K562 (cell line): ENCODE measurements around the gene PRKAG2. TPM values are rescaled to one million over a fixed set of nuclear protein-coding genes. Genes with fewer than 3 reads are reported as not detected.

Source experiments
- KLF13 ChIP-seq: fragments of 450-650 bp; IDR thresholded peaks from 2 replicates; pipeline ENCODE4 v1.6.1; 2016; ENCODE audit warnings: missing genetic modification characterization, low read depth, mild to moderate bottlenecking, missing compliant biosample characterization, moderate library complexity, borderline replicate concordance
- MCM5 ChIP-seq: fragments of 450-650 bp; IDR thresholded peaks from 2 replicates; pipeline ENCODE4 v1.6.1; 2016; ENCODE audit warnings: low read depth
- MEF2D ChIP-seq: conservative IDR thresholded peaks from 2 replicates; pipeline ENCODE4 v1.6.1; 2016; ENCODE audit warnings: low read depth, missing genetic modification characterization, missing compliant biosample characterization
- POLR2B ChIP-seq: fragments of 450-650 bp; IDR thresholded peaks from 2 replicates; pipeline ENCODE4 v1.6.1; 2018; ENCODE audit warnings: low read depth; ENCODE audit not compliant: partially characterized antibody
- ZNF3 ChIP-seq: fragments of 250-450 bp; sonication (Bioruptor Pico); IDR thresholded peaks from 2 replicates; pipeline ENCODE4 v1.5.0; 2021; ENCODE audit warnings: mild to moderate bottlenecking, moderate library complexity
- ZNF507 ChIP-seq: conservative IDR thresholded peaks from 2 replicates; pipeline ENCODE4 v1.6.1; 2017; ENCODE audit warnings: missing genetic modification characterization, missing compliant biosample characterization
- polyA plus RNA-seq, 8 experiments: library from polyadenylated mRNA; depleted of rRNA in 4 of 8; stranded (reverse) in 5 of 8; unstranded in 3 of 8; fragments of >200 nt; fragmentation: Nextera tagmentation in 2 of 8; fragmentation: Illumina TruSeq in 1 of 8; extraction: Ambion mirVana in 2 of 8; extraction: Trizol in 1 of 8; gene quantifications; 2 replicates each; pipeline versions ENCODE4 v1.2.1 to v1.2.3, GENCODE V29; 2011 to 2014; ENCODE audit warnings: inconsistent platforms in 1 of 8, missing spikeins in 1 of 8
- total RNA-seq, 7 experiments: library from RNA; depleted of rRNA in 6 of 7; stranded (reverse); fragments of >200 nt in 6 of 7; fragmentation: Illumina TruSeq in 2 of 7; extraction: Trizol in 2 of 7; gene quantifications; 2 replicates each; pipeline versions ENCODE4 v1.2.1 to v1.2.3, GENCODE V29; 2011 to 2021; ENCODE audit warnings: low replicate concordance in 1 of 7
- TF ChIP-seq, protein P1 (sequence below): fragments of 450-650 bp; IDR thresholded peaks from 2 replicates; pipeline ENCODE4 v1.6.1; 2018; ENCODE audit warnings: mild to moderate bottlenecking, low read depth; ENCODE audit not compliant: partially characterized antibody
- TF ChIP-seq, protein P2 (sequence below): fragments of 250-450 bp; sonication (Bioruptor Pico); IDR thresholded peaks from 2 replicates; pipeline ENCODE4 v1.5.0; 2020; ENCODE audit warnings: mild to moderate bottlenecking
- TF ChIP-seq, protein P3 (sequence below): fragments of 200-600 bp; sonication (generic); IDR thresholded peaks from one replicate; pipeline ENCODE4 v1.6.1; 2012; ENCODE audit warnings: mild to moderate bottlenecking, low read depth, low read length, inconsistent platforms
- TF ChIP-seq, protein P4 (sequence below): sonication (generic); formaldehyde crosslinking; IDR thresholded peaks from 2 replicates; pipeline ENCODE4 v1.4.0; 2020; ENCODE audit warnings: mild to moderate bottlenecking, missing genetic modification reagents

PRKAG2 gene
- total and polyA plus RNA-seq, 9 of the 15 experiments (the other 6 are each of a cell fraction or from before 2014, with no cell fraction given), result 0.99 to 5.6 (median 3.3) TPM

DNA sequence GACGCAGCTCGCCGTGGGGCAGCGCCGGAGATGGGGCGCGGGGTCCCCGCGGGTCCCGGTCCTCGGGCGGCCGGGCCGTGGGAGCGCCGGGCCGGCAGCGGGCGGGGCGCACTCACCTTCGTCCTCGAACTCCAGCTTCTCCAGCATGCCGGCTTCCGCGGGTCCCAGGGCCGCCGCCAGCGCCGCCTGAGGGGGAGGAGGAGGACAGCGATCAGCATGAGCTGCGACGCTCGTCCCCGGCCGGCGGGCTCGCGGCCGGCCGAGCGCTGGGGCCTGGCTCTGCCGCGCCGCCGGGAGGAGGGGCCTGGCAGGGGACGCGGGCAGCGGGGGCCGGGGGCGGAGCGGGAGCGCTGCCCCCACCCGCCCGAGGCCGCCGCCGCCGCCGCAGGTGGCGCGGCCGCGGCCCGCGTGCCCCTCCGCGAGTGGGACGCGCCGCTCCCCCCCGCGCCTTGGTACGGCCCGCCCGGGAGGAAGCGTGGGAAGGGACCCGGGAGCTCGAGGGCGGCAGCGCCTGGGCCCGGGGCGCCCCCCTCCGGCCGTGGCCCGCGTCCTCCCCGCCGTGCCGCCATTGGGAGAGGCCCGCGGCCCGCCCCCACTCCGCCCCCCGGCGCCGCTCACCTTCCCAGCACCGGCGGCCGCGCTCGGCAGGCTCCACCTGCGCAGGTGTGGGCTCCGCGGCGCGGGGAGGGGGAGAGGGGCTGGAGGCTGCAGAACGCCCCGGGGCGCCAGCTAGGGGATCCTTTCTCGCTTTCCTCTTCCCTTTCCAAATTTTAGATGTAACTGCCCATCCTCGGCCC, 244.8 kb downstream of the PRKAG2 start (continued):
- TF ChIP-seq, protein P1, sequence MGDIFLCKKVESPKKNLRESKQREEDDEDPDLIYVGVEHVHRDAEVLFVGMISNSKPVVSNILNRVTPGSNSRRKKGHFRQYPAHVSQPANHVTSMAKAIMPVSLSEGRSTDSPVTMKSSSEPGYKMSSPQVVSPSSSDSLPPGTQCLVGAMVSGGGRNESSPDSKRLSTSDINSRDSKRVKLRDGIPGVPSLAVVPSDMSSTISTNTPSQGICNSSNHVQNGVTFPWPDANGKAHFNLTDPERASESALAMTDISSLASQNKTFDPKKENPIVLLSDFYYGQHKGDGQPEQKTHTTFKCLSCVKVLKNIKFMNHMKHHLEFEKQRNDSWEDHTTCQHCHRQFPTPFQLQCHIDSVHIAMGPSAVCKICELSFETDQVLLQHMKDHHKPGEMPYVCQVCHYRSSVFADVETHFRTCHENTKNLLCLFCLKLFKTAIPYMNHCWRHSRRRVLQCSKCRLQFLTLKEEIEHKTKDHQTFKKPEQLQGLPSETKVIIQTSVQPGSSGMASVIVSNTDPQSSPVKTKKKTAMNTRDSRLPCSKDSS, result no peak
- TF ChIP-seq POLR2B, result no peak
- TF ChIP-seq ZNF3 (CRISPR knock-in tag), result no peak
- TF ChIP-seq ZNF507 (tag), result no peak
- TF ChIP-seq KLF13 (tag), result no peak
- no peak for TF ChIP-seq MEF2D (tag)
- no peak for TF ChIP-seq MCM5
- TF ChIP-seq, protein P2, sequence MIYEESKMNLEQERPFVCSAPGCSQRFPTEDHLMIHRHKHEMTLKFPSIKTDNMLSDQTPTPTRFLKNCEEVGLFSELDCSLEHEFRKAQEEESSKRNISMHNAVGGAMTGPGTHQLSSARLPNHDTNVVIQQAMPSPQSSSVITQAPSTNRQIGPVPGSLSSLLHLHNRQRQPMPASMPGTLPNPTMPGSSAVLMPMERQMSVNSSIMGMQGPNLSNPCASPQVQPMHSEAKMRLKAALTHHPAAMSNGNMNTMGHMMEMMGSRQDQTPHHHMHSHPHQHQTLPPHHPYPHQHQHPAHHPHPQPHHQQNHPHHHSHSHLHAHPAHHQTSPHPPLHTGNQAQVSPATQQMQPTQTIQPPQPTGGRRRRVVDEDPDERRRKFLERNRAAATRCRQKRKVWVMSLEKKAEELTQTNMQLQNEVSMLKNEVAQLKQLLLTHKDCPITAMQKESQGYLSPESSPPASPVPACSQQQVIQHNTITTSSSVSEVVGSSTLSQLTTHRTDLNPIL, result no peak
- TF ChIP-seq, protein P3, sequence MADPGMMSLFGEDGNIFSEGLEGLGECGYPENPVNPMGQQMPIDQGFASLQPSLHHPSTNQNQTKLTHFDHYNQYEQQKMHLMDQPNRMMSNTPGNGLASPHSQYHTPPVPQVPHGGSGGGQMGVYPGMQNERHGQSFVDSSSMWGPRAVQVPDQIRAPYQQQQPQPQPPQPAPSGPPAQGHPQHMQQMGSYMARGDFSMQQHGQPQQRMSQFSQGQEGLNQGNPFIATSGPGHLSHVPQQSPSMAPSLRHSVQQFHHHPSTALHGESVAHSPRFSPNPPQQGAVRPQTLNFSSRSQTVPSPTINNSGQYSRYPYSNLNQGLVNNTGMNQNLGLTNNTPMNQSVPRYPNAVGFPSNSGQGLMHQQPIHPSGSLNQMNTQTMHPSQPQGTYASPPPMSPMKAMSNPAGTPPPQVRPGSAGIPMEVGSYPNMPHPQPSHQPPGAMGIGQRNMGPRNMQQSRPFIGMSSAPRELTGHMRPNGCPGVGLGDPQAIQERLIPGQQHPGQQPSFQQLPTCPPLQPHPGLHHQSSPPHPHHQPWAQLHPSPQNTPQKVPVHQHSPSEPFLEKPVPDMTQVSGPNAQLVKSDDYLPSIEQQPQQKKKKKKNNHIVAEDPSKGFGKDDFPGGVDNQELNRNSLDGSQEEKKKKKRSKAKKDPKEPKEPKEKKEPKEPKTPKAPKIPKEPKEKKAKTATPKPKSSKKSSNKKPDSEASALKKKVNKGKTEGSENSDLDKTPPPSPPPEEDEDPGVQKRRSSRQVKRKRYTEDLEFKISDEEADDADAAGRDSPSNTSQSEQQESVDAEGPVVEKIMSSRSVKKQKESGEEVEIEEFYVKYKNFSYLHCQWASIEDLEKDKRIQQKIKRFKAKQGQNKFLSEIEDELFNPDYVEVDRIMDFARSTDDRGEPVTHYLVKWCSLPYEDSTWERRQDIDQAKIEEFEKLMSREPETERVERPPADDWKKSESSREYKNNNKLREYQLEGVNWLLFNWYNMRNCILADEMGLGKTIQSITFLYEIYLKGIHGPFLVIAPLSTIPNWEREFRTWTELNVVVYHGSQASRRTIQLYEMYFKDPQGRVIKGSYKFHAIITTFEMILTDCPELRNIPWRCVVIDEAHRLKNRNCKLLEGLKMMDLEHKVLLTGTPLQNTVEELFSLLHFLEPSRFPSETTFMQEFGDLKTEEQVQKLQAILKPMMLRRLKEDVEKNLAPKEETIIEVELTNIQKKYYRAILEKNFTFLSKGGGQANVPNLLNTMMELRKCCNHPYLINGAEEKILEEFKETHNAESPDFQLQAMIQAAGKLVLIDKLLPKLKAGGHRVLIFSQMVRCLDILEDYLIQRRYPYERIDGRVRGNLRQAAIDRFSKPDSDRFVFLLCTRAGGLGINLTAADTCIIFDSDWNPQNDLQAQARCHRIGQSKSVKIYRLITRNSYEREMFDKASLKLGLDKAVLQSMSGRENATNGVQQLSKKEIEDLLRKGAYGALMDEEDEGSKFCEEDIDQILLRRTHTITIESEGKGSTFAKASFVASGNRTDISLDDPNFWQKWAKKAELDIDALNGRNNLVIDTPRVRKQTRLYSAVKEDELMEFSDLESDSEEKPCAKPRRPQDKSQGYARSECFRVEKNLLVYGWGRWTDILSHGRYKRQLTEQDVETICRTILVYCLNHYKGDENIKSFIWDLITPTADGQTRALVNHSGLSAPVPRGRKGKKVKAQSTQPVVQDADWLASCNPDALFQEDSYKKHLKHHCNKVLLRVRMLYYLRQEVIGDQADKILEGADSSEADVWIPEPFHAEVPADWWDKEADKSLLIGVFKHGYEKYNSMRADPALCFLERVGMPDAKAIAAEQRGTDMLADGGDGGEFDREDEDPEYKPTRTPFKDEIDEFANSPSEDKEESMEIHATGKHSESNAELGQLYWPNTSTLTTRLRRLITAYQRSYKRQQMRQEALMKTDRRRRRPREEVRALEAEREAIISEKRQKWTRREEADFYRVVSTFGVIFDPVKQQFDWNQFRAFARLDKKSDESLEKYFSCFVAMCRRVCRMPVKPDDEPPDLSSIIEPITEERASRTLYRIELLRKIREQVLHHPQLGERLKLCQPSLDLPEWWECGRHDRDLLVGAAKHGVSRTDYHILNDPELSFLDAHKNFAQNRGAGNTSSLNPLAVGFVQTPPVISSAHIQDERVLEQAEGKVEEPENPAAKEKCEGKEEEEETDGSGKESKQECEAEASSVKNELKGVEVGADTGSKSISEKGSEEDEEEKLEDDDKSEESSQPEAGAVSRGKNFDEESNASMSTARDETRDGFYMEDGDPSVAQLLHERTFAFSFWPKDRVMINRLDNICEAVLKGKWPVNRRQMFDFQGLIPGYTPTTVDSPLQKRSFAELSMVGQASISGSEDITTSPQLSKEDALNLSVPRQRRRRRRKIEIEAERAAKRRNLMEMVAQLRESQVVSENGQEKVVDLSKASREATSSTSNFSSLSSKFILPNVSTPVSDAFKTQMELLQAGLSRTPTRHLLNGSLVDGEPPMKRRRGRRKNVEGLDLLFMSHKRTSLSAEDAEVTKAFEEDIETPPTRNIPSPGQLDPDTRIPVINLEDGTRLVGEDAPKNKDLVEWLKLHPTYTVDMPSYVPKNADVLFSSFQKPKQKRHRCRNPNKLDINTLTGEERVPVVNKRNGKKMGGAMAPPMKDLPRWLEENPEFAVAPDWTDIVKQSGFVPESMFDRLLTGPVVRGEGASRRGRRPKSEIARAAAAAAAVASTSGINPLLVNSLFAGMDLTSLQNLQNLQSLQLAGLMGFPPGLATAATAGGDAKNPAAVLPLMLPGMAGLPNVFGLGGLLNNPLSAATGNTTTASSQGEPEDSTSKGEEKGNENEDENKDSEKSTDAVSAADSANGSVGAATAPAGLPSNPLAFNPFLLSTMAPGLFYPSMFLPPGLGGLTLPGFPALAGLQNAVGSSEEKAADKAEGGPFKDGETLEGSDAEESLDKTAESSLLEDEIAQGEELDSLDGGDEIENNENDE, result no peak
- TF ChIP-seq, protein P4, sequence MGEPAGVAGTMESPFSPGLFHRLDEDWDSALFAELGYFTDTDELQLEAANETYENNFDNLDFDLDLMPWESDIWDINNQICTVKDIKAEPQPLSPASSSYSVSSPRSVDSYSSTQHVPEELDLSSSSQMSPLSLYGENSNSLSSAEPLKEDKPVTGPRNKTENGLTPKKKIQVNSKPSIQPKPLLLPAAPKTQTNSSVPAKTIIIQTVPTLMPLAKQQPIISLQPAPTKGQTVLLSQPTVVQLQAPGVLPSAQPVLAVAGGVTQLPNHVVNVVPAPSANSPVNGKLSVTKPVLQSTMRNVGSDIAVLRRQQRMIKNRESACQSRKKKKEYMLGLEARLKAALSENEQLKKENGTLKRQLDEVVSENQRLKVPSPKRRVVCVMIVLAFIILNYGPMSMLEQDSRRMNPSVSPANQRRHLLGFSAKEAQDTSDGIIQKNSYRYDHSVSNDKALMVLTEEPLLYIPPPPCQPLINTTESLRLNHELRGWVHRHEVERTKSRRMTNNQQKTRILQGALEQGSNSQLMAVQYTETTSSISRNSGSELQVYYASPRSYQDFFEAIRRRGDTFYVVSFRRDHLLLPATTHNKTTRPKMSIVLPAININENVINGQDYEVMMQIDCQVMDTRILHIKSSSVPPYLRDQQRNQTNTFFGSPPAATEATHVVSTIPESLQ (CRISPR knock-in tag), result no peak
